Stimulated activated CD4-positive, alpha-beta T cell treated with anti-CD3 and anti-CD28 coated beads, Interleukin-12 subunit alpha, Interleukin-12 subunit beta, amount 100 ng/mL, for 4 hours (primary cell): ENCODE data around the gene KAZALD1.
"Not testable (repeated sequence)": the region's sequence is repeated elsewhere in the genome, so short reads cannot be mapped to it uniquely, and the experiment has no call there.

ENCODE experiments used
- DNase-seq: peaks from one replicate; pipeline ENCODE4 v3.0.0-alpha.2; 2020

The KAZALD1 gene

DNA sequence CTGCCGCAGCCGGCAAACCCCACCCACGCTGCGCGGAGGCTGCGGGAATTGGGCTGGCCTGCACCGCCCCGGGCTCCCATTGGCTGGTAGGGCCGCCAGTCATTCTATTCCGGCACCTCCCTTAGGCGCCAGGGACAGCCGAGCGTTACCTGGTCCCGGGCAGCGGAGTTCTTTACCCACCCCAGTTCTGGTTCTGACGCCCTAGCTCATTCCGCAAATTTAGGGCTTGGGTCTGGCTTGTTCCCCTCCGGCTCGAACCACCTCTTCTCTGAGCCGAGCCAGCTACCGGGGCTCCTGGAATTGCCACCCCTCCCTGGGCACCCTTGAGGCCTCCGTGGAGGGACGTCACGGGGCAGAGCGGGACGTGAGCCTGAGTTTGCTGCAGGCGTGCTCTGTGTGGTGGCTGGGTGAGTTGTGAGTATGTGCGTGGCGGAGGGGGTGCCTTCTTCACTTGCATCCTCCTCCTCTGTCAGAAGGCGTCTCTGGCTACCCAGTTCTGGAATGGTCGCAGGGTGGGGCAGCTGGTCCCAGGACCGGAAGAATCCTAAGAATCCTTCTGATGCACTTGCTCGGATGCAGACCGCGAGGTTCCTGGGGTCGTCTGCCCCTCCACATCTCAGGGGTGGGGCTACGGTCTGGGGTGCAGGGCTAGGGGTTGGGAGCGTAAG is 30.5 kb upstream of the KAZALD1 start, which contains the start of the genes PDZD7 and SFXN3:
Gene PDZD7 (minus strand): TSS at position 2 of the 668 bp plus-strand sequence. CDS start 910 bp downstream, outside the sequence.
Gene SFXN3 (plus strand): TSS at position 107 of the 668 bp plus-strand sequence. CDS start 3,461 bp downstream, outside the sequence.
- peak; percentile 98 for DNase-seq

DNA sequence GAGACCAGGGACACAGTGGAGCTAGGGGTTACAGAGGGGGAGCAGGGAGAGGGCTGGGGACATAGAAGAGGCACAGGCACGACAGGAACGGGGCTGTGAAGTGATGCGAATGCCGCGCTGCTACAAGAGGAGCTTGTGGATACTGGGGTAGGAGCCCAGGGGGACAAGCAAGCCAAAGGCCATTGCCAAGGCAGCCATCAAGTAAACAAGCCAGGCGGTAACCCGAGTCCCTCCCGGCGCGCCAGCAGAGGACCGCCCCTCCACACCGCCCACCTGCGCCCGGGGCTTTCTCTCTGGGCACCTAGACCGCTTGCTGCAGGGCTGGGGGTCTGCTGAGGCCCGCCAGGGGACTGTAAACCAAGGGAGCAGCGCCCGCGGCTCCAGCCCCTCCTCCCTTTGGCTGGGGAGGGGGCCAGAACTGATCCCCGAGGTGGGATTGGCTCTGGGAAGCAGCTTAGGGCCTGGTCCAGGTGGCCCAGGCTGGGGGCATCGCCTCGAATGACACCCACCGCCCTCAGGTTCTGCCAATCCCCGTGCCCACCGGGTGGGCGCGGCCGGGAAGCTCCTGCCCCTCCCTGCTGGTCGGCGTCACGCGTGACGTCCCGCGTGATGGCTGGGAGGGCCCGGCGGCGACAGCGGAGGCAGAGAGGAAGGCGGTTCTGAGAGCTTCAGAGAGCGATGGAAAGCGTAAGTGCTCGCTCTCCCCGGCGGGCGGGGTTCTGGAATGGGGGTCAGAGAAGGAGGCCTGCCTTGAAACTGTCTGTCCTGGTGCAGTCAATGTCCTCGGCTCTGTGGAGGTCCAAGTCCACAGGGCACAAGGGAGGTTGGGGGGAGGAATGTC is 29.8 kb upstream of the KAZALD1 start:
- peak; percentile 69 for DNase-seq

DNA sequence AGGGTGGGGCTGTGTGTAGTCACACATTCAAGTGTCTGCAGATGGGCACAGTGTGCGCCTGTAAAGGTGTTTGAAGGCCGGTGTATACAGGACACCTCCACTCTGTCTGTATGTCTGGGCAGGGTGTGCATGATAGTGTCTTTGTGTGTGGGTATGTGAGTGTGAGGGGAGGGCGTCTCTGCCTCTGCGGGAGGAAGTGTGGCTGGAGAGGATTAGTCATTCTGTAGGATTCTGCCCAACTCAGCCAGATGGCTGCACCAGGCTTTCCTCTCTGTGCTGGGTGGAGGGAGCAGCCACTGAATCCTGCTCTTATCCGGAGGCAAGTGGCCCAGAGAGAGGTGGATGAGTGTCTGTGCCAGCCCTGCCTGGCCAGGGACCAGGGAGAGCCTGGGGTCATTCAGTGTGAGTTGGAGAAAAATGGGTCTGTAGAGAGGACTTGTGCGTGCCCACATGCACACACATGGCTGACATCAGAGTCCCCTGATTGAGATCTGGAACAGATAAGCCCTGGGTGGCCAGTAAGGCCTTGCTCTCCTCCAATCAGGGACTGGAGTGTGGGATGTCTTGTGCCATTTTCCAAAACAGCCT is 29.1 kb upstream of the KAZALD1 start:
- peak; percentile 43 for DNase-seq

GRCh38 chr10:101033276-101033675 is 28.5 kb upstream of the KAZALD1 start:
- DNase-seq, result no peak

DNA sequence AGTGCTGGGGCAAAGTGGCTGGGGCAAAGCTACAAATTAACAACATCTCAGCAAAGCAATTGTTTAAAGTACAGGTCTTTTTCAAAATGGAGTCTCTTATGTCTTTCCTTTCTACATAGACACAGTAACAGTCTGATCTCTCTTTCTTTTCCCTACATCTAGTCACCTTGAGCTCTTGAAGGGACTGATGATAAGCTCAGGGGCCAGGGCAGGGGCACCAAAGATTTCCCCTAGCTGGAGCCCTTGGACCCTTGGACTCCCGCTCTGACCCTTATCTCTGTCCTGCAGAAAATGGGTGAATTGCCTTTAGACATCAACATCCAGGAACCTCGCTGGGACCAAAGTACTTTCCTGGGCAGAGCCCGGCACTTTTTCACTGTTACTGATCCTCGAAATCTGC is 27.4 kb upstream of the KAZALD1 start:
- not testable (repeated sequence) for DNase-seq

GRCh38 chr10:101035314-101035713 is 26.5 kb upstream of the KAZALD1 start:
- DNase-seq, result no peak

GRCh38 chr10:101035916-101036702 is 25.7 kb upstream of the KAZALD1 start:
- no peak for DNase-seq

DNA sequence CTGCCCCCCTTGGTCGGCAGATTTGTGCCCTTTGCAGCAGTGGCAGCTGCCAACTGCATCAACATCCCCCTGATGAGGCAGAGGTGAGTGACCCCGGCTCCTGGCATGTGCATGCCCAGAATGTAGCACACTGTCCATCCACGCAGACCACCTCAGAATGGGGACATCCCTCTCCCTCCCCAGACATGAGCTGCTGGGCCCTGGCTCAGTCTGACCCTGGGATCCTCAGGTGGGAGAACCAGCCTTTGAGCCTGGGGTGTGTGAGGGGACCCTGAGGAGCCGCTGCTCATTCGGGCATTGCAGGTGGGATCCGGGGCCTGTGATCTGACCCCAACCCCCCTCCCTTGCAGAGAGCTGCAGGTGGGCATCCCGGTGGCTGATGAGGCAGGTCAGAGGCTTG is 25.1 kb upstream of the KAZALD1 start:
- DNase-seq, result no peak

DNA sequence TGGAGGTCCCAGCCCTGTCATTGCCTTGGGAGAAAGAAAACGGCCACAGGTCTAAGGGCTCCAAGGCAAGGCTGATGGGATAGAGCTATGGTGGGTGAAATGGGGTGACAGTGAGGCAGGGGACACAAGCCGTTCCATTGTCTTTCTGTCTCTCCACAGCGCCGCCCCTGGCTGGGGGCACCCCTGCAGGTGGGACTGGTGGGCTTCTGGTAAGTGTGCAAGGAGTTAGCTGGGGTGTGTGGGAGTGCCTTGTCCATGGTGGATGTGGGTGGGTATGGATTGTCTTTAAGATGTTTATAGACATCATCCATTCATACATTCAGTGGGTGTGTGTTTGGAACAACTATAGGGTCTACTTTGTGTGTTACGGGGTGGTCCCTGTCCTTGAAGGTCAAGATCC is 23.3 kb upstream of the KAZALD1 start:
- no peak for DNase-seq

DNA sequence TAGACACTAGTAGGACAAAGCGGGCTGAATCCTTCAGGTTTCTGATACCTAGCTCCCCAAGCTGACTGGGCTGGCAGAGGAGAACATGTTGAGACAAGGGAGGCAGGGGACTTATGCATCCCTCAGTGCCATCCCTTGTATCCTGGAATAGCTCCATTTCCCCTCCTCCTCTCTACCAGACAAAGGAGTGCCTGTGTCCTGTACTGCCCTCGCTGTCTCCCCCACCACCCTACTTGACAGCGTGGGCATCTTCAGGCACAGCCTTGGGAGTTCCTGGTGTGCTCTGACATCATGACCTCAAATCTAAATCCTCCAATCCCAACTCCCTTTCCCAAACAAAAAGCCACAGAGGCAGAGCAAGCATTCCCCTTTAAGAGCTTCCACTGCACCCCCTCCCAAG is 21.7 kb upstream of the KAZALD1 start:
- DNase-seq, result no peak

GRCh38 chr10:101040851-101041250 is 20.9 kb upstream of the KAZALD1 start:
- no peak for DNase-seq

GRCh38 chr10:101041252-101041761 is 20.5 kb upstream of the KAZALD1 start:
- DNase-seq, result peak; percentile 57

- no peak for DNase-seq
These were observed 19.7 kb upstream of the KAZALD1 start for GRCh38 chr10:101042118-101042517.

DNA sequence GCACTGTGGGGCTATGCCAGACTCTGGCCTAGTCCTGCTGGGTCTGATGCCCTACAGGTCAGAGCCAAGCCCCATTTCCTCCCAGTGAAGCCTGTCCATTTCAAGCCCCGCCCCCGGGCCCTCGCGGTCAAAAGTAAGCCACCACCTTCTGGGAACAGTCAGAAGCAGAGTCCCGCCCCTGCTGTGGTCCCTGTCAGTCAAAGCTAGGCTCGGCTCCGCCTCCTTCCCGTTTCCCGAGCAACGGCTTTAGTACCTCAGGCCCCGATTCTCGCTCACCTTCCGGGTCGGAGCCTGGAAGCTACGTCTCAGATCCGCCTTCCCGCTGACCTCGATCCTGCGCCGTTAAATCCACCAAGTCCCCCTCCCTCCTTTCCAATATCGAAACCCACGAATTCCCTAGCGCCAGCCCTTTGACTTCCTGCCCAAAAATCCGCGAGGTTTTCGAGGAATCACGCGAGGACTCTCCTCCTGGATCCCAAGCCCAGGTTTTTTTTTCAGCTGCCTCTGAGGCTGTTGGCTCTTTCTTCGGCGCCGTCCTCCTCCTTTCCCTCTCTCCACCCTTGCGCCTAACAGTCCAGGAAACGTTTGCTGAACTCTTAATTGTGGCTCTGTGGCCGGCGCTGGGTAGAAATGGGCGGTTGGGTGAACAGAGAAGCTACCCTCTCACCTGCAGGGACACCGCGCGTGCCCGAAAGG is 19.0 kb upstream of the KAZALD1 start:
- DNase-seq, result peak; percentile 84

GRCh38 chr10:101043363-101043707 is 18.5 kb upstream of the KAZALD1 start:
- no peak for DNase-seq

GRCh38 chr10:101044117-101044516 is 17.7 kb upstream of the KAZALD1 start:
- DNase-seq, result no peak

- DNase-seq, result no peak
These were observed 15.2 kb upstream of the KAZALD1 start for GRCh38 chr10:101046332-101047238.

DNA sequence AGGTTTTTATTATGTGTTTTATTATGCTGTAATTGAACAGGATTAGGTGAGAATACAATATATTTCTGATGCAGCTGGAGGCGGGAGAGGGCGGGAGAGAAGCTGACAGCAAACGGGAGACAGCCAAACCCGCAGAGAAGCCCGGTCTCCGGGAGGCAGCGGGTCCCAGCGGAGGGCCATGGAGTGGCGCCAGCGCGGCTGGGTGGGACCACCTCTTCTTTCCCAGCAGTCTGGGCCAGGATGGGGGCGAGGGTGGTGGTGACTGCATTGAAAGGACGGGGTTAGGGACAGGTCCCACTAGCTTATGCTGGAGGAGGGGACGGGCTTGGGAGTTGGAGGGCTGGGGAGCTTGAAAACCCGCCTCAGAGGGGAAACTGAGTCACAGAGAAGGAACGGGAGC is 14.5 kb upstream of the KAZALD1 start:
- DNase-seq, result no peak

DNA sequence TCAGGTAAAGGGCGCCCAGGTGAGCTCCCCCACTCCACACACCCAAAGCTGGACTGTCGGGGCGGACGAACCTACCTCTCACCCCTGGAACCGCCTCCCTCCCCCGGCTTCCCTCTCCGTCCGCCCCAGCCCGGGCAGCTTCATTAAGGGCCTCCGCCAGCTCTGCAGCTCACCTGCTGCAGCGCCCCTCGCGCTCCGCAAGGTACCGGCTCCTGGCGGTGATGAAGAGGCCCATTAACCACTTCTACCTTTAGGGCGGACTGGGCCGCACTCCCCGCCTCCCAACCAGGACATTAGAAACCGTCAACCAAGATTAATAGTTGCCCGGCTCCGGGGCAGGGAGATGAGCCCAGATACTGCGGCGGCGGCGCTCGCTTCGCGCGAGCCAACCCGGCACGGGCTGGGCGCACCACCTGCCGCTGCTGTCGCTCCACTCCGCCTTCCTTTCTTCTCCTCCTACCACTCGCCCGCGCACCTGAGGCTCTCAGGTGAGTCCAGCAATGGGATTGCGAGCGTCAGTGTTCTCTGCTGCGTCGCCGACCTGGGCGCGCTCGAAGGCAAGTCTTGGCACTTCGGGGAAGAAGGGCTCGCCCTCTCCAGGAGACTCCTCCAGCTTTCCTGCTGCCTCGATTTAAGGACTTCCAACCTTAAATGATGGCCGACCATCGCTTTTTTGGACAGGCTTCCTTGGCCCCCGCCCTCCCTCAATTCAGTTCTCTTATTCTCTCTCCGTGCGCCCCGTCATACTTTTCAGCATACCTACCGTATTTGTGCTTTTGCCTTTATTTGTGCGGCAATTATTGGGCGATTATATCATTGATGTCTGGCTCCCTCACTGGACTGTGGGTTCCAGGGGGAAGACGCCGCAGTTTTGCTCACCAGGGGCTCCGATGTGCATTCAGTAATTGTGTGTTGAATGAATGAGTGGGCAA is 13.6 kb upstream of the KAZALD1 start:
- DNase-seq, result no peak
